ENCODE measurements around the gene LRP11.

GRCh38 chr6:149769676-149770075 is 94.5 kb downstream of the LRP11 start:
- TF ChIP-seq CTCF (conservative IDR thresholded peaks at IDR 0.05 in 1 of 2, IDR thresholded peaks at IDR 0.05 in 1 of 2; ENCODE audit: low read depth in 1 of 2, low read length in 2 of 2) (no peak), EZH2 (IDR thresholded peaks at IDR 0.05; ENCODE audit: low read length, missing control alignments) (no peak)

Measured in fibroblast of lung (primary cell).